ENCODE measurements around the gene CCL27. TPM values are rescaled to one million over a fixed set of nuclear protein-coding genes. Genes with fewer than 3 reads are reported as not detected.

CCL27 gene
- total RNA-seq, 4 donors from 2014 or later: 1.7 TPM; not detected in 3

- Histone ChIP-seq H3K27me3 (peaks cover 2 to 9% (median 8%) of the 10 kb centered on the region in 3 donors), H3K9me3 (no peaks in the 10 kb centered on the region), H3K4me3 (no peak overlapping the region), H3K4me1 (peaks cover 12 to 21% of the 10 kb centered on the region in 2 donors), H3K36me3 (no peaks in the 10 kb centered on the region), H3K27ac (no peak overlapping the region)
- in situ Hi-C loops (cut with MboI; ENCODE audit: low sequenced_read_pairs in 4 of 4) (no loop called here), intact Hi-C loops (cut with DNase I; ENCODE audit: low total_unique reads) (loop anchor here (1.0 kb wide), 1 partner anchor 22 kb away; the partner anchor contains the start of gene RPP25L)
- ATAC-seq (peak; percentile 34 to 50), DNase-seq (peak in 1 of 2 donors; percentile 49)
- TF ChIP-seq POLR2A (IDR thresholded peaks at IDR 0.05): no peak
- peak; percentile 65 to 89 (median 86) for TF ChIP-seq CTCF (IDR thresholded peaks at IDR 0.05 in 4 of 5, conservative IDR thresholded peaks at IDR 0.05 in 1 of 5)
Observed at GRCh38 chr9:34633851-34634550, 28.5 kb downstream of the CCL27 start.

DNA sequence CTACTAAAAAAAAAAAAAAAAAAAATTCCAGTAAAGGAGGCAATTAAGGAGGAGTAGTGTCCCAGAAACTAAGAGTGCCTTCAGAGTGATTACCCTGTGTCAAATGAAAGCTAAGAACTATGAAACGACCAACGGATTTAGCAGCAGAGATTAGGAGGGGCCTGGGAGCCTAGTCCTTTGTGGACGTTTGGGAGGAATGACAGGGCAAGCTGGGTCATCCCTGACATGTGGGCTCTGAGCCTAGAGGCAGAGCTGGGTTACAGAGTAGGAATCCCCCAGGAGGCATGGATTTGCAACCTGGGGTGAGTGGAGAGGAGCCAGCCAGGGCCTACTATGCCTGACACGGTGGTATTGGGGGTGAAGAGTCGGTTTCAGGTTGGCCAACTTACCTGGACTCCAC lies 29.3 kb downstream of the CCL27 start:
- no peak for DNase-seq
- H3K4me3 ChIP-seq: no peak overlapping the region
- H3K4me1 ChIP-seq: peaks cover 6 to 23% of the 10 kb centered on the region in 2 donors
- no peak for TF ChIP-seq CTCF (IDR thresholded peaks at IDR 0.05 in 4 of 5, conservative IDR thresholded peaks at IDR 0.05 in 1 of 5)
- TF ChIP-seq POLR2A (IDR thresholded peaks at IDR 0.05): no peak
- H3K9me3 ChIP-seq: no peaks in the 10 kb centered on the region
- no peak overlapping the region for H3K27ac ChIP-seq
- H3K27me3 ChIP-seq: peaks cover 7 to 14% (median 14%) of the 10 kb centered on the region in 3 donors
- in situ Hi-C loops (cut with MboI; ENCODE audit: low sequenced_read_pairs in 4 of 4) (no loop called here), intact Hi-C loops (cut with DNase I; ENCODE audit: low total_unique reads) (no loop called here)
- ATAC-seq: no peak
- H3K36me3 ChIP-seq: no peaks in the 10 kb centered on the region

- Histone ChIP-seq H3K36me3 (no peaks in the 10 kb centered on the region), H3K27ac (no peak overlapping the region), H3K4me3 (no peak overlapping the region), H3K27me3 (peaks cover 33 to 40% (median 40%) of the 10 kb centered on the region in 3 donors), H3K4me1 (peaks cover 0 to 13% of the 10 kb centered on the region in 2 donors), H3K9me3 (no peaks in the 10 kb centered on the region)
- TF ChIP-seq POLR2A (IDR thresholded peaks at IDR 0.05): no peak
- TF ChIP-seq CTCF (IDR thresholded peaks at IDR 0.05 in 4 of 5, conservative IDR thresholded peaks at IDR 0.05 in 1 of 5): no peak
- intact Hi-C loops (cut with DNase I; ENCODE audit: low total_unique reads) (no loop called here), in situ Hi-C loops (cut with MboI; ENCODE audit: low sequenced_read_pairs in 4 of 4) (no loop called here)
- no peak for DNase-seq
- no peak for ATAC-seq
Observed at GRCh38 chr9:34630402-34631154, 31.9 kb downstream of the CCL27 start.

- in situ Hi-C loops (cut with MboI; ENCODE audit: low sequenced_read_pairs in 4 of 4) (no loop called here), intact Hi-C loops (cut with DNase I; ENCODE audit: low total_unique reads) (loop anchor here (1.0 kb wide), 1 partner anchor 17 kb away; the partner anchor contains the start of gene RPP25L)
- TF ChIP-seq POLR2A (IDR thresholded peaks at IDR 0.05): no peak
- no peak for TF ChIP-seq CTCF (IDR thresholded peaks at IDR 0.05 in 4 of 5, conservative IDR thresholded peaks at IDR 0.05 in 1 of 5)
- Histone ChIP-seq H3K9me3 (no peaks in the 10 kb centered on the region), H3K36me3 (no peaks in the 10 kb centered on the region), H3K27me3 (peaks cover 43 to 52% (median 51%) of the 10 kb centered on the region in 3 donors), H3K27ac (no peak overlapping the region), H3K4me3 (peak overlapping the region in 1 of 4 donors; percentile 58), H3K4me1 (peaks cover 0 to 13% of the 10 kb centered on the region in 2 donors)
- DNase-seq (no peak), ATAC-seq (no peak)
Observed at GRCh38 chr9:34629491-34629808, 33.0 kb downstream of the CCL27 start.
